WTC11 (cell line): ENCODE results near the gene RALY. TPM values are rescaled to one million over a fixed set of nuclear protein-coding genes. Genes with fewer than 3 reads are reported as not detected.

Source experiments
- ATAC-seq: fragments of 200-7000 bp; cut with Tn5 transposase; 2 replicates; pipeline ENCODE4 v1.10.0; 2021; ENCODE audit warnings: mild to moderate bottlenecking, moderate library complexity
- CTCF ChIA-PET: fragments of 300-600 bp; sonication (Branson Sonifier 250); formaldehyde crosslinking; loops from one replicate; lab custom pipeline; 2021; ENCODE audit warnings: antibody characterized with exemption; lab: Charles Lee
- POLR2A ChIA-PET: fragments of 350-600 bp; sonication (Branson Sonifier 250); formaldehyde crosslinking; loops from one replicate; lab custom pipeline; 2021; ENCODE audit warnings: antibody characterized with exemption; lab: Charles Lee
- DNase-seq: peaks from one replicate; pipeline ENCODE4 v3.0.0; 2021; ENCODE audit warnings: low spot score
- H3K27ac Mint-ChIP-seq: 2 replicates; pipeline ENCODE4 v1.8.0; 2021; ENCODE audit warnings: mixed read lengths
- H3K27me3 Mint-ChIP-seq: 2 replicates; pipeline ENCODE4 v1.8.0; 2021; ENCODE audit warnings: low read depth, mild to moderate bottlenecking, moderate library complexity, mixed read lengths
- H3K36me3 Mint-ChIP-seq: 2 replicates; pipeline ENCODE4 v1.8.0; 2021; ENCODE audit warnings: mixed read lengths
- H3K4me1 Mint-ChIP-seq: 2 replicates; pipeline ENCODE4 v1.8.0; 2022; ENCODE audit warnings: mixed read lengths
- H3K4me3 Mint-ChIP-seq: 2 replicates; pipeline ENCODE4 v1.8.0; 2021; ENCODE audit warnings: mild to moderate bottlenecking, moderate library complexity, mixed read lengths
- H3K9me3 Mint-ChIP-seq: 2 replicates; pipeline ENCODE4 v1.8.0; 2021; ENCODE audit warnings: mixed read lengths
- CREB1 ChIP-seq: sonication (generic); formaldehyde crosslinking; IDR thresholded peaks from 2 replicates; pipeline ENCODE4 v1.8.0; 2023; ENCODE audit warnings: mild to moderate bottlenecking, missing genetic modification reagents
- EMX1 ChIP-seq: fragments of 250-450 bp; sonication (Bioruptor Pico); IDR thresholded peaks from 2 replicates; pipeline ENCODE4 v1.8.0; 2021; ENCODE audit warnings: mild to moderate bottlenecking
- FOXJ3 ChIP-seq: sonication (generic); formaldehyde crosslinking; IDR thresholded peaks from 2 replicates; pipeline ENCODE4 v1.9.0; 2021; ENCODE audit warnings: missing genetic modification reagents, mild to moderate bottlenecking, borderline replicate concordance
- FOXK1 ChIP-seq: sonication (generic); formaldehyde crosslinking; IDR thresholded peaks from 2 replicates; pipeline ENCODE4 v1.8.0; 2022; ENCODE audit warnings: mild to moderate bottlenecking, moderate library complexity, missing genetic modification reagents
- JUN ChIP-seq: sonication (generic); formaldehyde crosslinking; IDR thresholded peaks from 2 replicates; pipeline ENCODE4 v1.8.0; 2023; ENCODE audit warnings: mild to moderate bottlenecking, missing genetic modification reagents
- KAT7 ChIP-seq: sonication (generic); formaldehyde crosslinking; IDR thresholded peaks from 2 replicates; pipeline ENCODE4 v1.8.1; 2023; ENCODE audit warnings: missing genetic modification reagents, mild to moderate bottlenecking, borderline replicate concordance
- MXD4 ChIP-seq: fragments of 250-450 bp; sonication (Bioruptor Pico); IDR thresholded peaks from 2 replicates; pipeline ENCODE4 v1.8.0; 2021; ENCODE audit warnings: mild to moderate bottlenecking, moderate library complexity, borderline replicate concordance
- NR2C2 ChIP-seq: sonication (generic); formaldehyde crosslinking; IDR thresholded peaks from 2 replicates; pipeline ENCODE4 v1.8.0; 2022; ENCODE audit warnings: mild to moderate bottlenecking, missing genetic modification reagents
- PRRX2 ChIP-seq: fragments of 250-450 bp; sonication (Bioruptor Pico); IDR thresholded peaks from 2 replicates; pipeline ENCODE4 v1.8.0; 2021; ENCODE audit warnings: mild to moderate bottlenecking
- ZNF671 ChIP-seq: fragments of 250-450 bp; sonication (Bioruptor Pico); IDR thresholded peaks from 2 replicates; pipeline ENCODE4 v1.8.0; 2021; ENCODE audit warnings: mild to moderate bottlenecking
- total RNA-seq: library from RNA; stranded (reverse); gene quantifications from 3 replicates; pipeline ENCODE4 v1.2.3, GENCODE V29; 2021
- TF ChIP-seq, protein P1 (sequence below): sonication (generic); formaldehyde crosslinking; IDR thresholded peaks from 2 replicates; pipeline ENCODE4 v1.8.1; 2023; ENCODE audit warnings: mild to moderate bottlenecking, moderate library complexity, missing genetic modification reagents
- TF ChIP-seq, protein P2 (sequence below): sonication (generic); formaldehyde crosslinking; IDR thresholded peaks from 2 replicates; pipeline ENCODE4 v1.8.1; 2022; ENCODE audit warnings: mild to moderate bottlenecking, moderate library complexity, missing genetic modification reagents
- TF ChIP-seq, protein P3 (sequence below): sonication (generic); formaldehyde crosslinking; IDR thresholded peaks from 2 replicates; pipeline ENCODE4 v1.8.1; 2022; ENCODE audit warnings: mild to moderate bottlenecking, missing genetic modification reagents, moderate library complexity, borderline replicate concordance
- TF ChIP-seq, protein P4 (sequence below): sonication (generic); formaldehyde crosslinking; IDR thresholded peaks from 2 replicates; pipeline ENCODE4 v1.8.0; 2023; ENCODE audit warnings: missing genetic modification reagents, mild to moderate bottlenecking, borderline replicate concordance
- TF ChIP-seq, protein P5 (sequence below): fragments of 250-450 bp; sonication (Bioruptor Pico); IDR thresholded peaks from 2 replicates; pipeline ENCODE4 v1.9.0; 2021; ENCODE audit warnings: mild to moderate bottlenecking
- TF ChIP-seq, protein P6 (sequence below): sonication (generic); formaldehyde crosslinking; IDR thresholded peaks from 2 replicates; pipeline ENCODE4 v1.8.0; 2022; ENCODE audit warnings: mild to moderate bottlenecking, missing genetic modification reagents
- TF ChIP-seq, protein P7 (sequence below): fragments of 250-450 bp; sonication (Bioruptor Pico); IDR thresholded peaks from 2 replicates; pipeline ENCODE4 v1.9.0; 2021; ENCODE audit warnings: mild to moderate bottlenecking, borderline replicate concordance

Gene RALY
- total RNA-seq, 1 experiment from 2014 or later = 164 TPM

DNA sequence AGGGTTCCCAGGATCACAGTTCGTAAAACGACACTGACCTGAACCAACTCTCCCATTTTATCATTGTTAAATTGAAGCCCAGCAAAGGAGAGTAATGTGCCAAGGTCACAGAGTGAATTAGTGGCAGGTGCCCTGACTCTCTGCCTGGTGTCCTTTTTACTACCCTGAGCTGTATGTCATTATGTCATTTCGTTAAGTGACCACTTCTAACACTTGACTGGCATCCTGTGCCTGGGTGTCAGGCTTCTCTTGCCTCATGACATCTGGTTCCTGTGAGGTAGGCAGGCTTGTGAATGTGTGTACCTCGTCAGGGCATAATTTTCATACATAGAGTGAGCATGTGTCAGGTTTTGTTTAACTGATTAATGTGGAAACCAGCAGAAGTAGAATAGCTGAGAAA is 48.6 kb downstream of the RALY start:
- CTCF ChIA-PET = interaction anchor here (0.9 to 1.8 kb wide), 3 partner anchors 20 to 128 kb away, joined by 4 to 5 read pairs (median 5); no protein-coding TSS in a partner anchor
- no peak overlapping the region for H3K4me3 Mint-ChIP-seq
- no peaks in the 10 kb centered on the region for H3K36me3 Mint-ChIP-seq
- DNase-seq (no peak), ATAC-seq (no peak)
- H3K27ac Mint-ChIP-seq = no peak overlapping the region; the same call in 1 of the 2 replicates
- no peaks in the 10 kb centered on the region for H3K27me3 Mint-ChIP-seq
- POLR2A ChIA-PET = no interaction called here
- H3K9me3 Mint-ChIP-seq = no peaks in the 10 kb centered on the region
- TF ChIP-seq, protein P1, sequence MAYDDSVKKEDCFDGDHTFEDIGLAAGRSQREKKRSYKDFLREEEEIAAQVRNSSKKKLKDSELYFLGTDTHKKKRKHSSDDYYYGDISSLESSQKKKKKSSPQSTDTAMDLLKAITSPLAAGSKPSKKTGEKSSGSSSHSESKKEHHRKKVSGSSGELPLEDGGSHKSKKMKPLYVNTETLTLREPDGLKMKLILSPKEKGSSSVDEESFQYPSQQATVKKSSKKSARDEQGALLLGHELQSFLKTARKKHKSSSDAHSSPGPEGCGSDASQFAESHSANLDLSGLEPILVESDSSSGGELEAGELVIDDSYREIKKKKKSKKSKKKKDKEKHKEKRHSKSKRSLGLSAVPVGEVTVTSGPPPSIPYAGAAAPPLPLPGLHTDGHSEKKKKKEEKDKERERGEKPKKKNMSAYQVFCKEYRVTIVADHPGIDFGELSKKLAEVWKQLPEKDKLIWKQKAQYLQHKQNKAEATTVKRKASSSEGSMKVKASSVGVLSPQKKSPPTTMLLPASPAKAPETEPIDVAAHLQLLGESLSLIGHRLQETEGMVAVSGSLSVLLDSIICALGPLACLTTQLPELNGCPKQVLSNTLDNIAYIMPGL (CRISPR knock-in tag) = no peak
- TF ChIP-seq, protein P2, sequence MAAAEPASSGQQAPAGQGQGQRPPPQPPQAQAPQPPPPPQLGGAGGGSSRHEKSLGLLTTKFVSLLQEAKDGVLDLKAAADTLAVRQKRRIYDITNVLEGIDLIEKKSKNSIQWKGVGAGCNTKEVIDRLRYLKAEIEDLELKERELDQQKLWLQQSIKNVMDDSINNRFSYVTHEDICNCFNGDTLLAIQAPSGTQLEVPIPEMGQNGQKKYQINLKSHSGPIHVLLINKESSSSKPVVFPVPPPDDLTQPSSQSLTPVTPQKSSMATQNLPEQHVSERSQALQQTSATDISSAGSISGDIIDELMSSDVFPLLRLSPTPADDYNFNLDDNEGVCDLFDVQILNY (CRISPR knock-in tag) = no peak
- TF ChIP-seq, protein P3, sequence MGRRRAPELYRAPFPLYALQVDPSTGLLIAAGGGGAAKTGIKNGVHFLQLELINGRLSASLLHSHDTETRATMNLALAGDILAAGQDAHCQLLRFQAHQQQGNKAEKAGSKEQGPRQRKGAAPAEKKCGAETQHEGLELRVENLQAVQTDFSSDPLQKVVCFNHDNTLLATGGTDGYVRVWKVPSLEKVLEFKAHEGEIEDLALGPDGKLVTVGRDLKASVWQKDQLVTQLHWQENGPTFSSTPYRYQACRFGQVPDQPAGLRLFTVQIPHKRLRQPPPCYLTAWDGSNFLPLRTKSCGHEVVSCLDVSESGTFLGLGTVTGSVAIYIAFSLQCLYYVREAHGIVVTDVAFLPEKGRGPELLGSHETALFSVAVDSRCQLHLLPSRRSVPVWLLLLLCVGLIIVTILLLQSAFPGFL = no peak
- TF ChIP-seq CREB1 (no peak), MXD4 (CRISPR knock-in tag) (no peak)
- TF ChIP-seq, protein P4, sequence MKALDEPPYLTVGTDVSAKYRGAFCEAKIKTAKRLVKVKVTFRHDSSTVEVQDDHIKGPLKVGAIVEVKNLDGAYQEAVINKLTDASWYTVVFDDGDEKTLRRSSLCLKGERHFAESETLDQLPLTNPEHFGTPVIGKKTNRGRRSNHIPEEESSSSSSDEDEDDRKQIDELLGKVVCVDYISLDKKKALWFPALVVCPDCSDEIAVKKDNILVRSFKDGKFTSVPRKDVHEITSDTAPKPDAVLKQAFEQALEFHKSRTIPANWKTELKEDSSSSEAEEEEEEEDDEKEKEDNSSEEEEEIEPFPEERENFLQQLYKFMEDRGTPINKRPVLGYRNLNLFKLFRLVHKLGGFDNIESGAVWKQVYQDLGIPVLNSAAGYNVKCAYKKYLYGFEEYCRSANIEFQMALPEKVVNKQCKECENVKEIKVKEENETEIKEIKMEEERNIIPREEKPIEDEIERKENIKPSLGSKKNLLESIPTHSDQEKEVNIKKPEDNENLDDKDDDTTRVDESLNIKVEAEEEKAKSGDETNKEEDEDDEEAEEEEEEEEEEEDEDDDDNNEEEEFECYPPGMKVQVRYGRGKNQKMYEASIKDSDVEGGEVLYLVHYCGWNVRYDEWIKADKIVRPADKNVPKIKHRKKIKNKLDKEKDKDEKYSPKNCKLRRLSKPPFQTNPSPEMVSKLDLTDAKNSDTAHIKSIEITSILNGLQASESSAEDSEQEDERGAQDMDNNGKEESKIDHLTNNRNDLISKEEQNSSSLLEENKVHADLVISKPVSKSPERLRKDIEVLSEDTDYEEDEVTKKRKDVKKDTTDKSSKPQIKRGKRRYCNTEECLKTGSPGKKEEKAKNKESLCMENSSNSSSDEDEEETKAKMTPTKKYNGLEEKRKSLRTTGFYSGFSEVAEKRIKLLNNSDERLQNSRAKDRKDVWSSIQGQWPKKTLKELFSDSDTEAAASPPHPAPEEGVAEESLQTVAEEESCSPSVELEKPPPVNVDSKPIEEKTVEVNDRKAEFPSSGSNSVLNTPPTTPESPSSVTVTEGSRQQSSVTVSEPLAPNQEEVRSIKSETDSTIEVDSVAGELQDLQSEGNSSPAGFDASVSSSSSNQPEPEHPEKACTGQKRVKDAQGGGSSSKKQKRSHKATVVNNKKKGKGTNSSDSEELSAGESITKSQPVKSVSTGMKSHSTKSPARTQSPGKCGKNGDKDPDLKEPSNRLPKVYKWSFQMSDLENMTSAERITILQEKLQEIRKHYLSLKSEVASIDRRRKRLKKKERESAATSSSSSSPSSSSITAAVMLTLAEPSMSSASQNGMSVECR (CRISPR knock-in tag) = no peak
- TF ChIP-seq, protein P5, sequence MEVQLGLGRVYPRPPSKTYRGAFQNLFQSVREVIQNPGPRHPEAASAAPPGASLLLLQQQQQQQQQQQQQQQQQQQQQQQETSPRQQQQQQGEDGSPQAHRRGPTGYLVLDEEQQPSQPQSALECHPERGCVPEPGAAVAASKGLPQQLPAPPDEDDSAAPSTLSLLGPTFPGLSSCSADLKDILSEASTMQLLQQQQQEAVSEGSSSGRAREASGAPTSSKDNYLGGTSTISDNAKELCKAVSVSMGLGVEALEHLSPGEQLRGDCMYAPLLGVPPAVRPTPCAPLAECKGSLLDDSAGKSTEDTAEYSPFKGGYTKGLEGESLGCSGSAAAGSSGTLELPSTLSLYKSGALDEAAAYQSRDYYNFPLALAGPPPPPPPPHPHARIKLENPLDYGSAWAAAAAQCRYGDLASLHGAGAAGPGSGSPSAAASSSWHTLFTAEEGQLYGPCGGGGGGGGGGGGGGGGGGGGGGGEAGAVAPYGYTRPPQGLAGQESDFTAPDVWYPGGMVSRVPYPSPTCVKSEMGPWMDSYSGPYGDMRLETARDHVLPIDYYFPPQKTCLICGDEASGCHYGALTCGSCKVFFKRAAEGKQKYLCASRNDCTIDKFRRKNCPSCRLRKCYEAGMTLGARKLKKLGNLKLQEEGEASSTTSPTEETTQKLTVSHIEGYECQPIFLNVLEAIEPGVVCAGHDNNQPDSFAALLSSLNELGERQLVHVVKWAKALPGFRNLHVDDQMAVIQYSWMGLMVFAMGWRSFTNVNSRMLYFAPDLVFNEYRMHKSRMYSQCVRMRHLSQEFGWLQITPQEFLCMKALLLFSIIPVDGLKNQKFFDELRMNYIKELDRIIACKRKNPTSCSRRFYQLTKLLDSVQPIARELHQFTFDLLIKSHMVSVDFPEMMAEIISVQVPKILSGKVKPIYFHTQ (CRISPR knock-in tag) = no peak
- peaks cover 33% of the 10 kb centered on the region for H3K4me1 Mint-ChIP-seq

DNA sequence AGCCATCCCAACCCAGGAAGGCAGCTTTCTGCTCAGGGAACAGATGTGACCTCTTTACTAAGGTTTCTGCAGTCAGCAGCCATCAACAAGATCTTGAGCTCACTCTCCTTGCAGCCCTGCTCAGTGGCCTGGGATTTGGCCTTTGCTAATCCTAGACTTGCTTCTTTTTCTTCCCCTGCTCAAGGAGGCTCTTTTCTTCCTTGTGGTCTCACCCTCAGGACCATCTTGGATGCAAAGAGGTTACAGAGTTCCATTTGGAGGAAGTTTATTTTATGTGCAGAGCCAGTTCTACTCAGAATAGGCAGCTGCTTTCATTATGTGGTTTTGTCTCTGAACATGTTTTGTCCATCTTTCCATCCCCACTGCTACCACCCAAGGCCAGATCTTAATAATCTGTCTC is 49.3 kb downstream of the RALY start:
- Mint-ChIP-seq H3K9me3 (no peaks in the 10 kb centered on the region), H3K4me3 (no peak overlapping the region), H3K27ac (no peak overlapping the region), H3K27me3 (no peaks in the 10 kb centered on the region), H3K4me1 (peaks cover 36% of the 10 kb centered on the region), H3K36me3 (no peaks in the 10 kb centered on the region)
- ATAC-seq = no peak
- no peak for DNase-seq
- ChIA-PET CTCF (interaction anchor here (1.1 to 1.8 kb wide), 2 partner anchors 21 to 26 kb away, joined by 4 to 5 read pairs; no protein-coding TSS in a partner anchor), POLR2A (no interaction called here)
- TF ChIP-seq EMX1 (CRISPR knock-in tag) = no peak
- no peak for TF ChIP-seq NR2C2 (CRISPR knock-in tag)
- TF ChIP-seq, protein P6, sequence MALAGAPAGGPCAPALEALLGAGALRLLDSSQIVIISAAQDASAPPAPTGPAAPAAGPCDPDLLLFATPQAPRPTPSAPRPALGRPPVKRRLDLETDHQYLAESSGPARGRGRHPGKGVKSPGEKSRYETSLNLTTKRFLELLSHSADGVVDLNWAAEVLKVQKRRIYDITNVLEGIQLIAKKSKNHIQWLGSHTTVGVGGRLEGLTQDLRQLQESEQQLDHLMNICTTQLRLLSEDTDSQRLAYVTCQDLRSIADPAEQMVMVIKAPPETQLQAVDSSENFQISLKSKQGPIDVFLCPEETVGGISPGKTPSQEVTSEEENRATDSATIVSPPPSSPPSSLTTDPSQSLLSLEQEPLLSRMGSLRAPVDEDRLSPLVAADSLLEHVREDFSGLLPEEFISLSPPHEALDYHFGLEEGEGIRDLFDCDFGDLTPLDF = no peak
- no peak for TF ChIP-seq MXD4 (CRISPR knock-in tag)
- no peak for TF ChIP-seq KAT7 (CRISPR knock-in tag)
- TF ChIP-seq FOXJ3 (CRISPR knock-in tag) = no peak
- TF ChIP-seq, protein P7, sequence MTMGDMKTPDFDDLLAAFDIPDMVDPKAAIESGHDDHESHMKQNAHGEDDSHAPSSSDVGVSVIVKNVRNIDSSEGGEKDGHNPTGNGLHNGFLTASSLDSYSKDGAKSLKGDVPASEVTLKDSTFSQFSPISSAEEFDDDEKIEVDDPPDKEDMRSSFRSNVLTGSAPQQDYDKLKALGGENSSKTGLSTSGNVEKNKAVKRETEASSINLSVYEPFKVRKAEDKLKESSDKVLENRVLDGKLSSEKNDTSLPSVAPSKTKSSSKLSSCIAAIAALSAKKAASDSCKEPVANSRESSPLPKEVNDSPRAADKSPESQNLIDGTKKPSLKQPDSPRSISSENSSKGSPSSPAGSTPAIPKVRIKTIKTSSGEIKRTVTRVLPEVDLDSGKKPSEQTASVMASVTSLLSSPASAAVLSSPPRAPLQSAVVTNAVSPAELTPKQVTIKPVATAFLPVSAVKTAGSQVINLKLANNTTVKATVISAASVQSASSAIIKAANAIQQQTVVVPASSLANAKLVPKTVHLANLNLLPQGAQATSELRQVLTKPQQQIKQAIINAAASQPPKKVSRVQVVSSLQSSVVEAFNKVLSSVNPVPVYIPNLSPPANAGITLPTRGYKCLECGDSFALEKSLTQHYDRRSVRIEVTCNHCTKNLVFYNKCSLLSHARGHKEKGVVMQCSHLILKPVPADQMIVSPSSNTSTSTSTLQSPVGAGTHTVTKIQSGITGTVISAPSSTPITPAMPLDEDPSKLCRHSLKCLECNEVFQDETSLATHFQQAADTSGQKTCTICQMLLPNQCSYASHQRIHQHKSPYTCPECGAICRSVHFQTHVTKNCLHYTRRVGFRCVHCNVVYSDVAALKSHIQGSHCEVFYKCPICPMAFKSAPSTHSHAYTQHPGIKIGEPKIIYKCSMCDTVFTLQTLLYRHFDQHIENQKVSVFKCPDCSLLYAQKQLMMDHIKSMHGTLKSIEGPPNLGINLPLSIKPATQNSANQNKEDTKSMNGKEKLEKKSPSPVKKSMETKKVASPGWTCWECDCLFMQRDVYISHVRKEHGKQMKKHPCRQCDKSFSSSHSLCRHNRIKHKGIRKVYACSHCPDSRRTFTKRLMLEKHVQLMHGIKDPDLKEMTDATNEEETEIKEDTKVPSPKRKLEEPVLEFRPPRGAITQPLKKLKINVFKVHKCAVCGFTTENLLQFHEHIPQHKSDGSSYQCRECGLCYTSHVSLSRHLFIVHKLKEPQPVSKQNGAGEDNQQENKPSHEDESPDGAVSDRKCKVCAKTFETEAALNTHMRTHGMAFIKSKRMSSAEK (CRISPR knock-in tag) = no peak
- no peak for TF ChIP-seq ZNF671 (CRISPR knock-in tag)
- no peak for TF ChIP-seq FOXK1 (CRISPR knock-in tag)
- TF ChIP-seq PRRX2 (CRISPR knock-in tag) = no peak
- no peak for TF ChIP-seq JUN (CRISPR knock-in tag)
